GM10847 (cell line): ENCODE measurements around the gene GADD45B.

ENCODE experiments used
- POLR2A ChIP-seq: IDR thresholded peaks from 2 replicates; pipeline ENCODE4 v1.6.1; 2011; ENCODE audit not compliant: insufficient read length; ENCODE audit errors: extremely low read depth

Gene GADD45B

GRCh38 chr19:2491130-2491801, 15.3 kb downstream of the GADD45B start:
- TF ChIP-seq POLR2A = no peak

GRCh38 chr19:2492870-2493269, 16.9 kb downstream of the GADD45B start:
- no peak for TF ChIP-seq POLR2A

GRCh38 chr19:2494084-2494446, 18.1 kb downstream of the GADD45B start:
- no peak for TF ChIP-seq POLR2A

GRCh38 chr19:2494447-2495129, 18.7 kb downstream of the GADD45B start:
- no peak for TF ChIP-seq POLR2A

GRCh38 chr19:2495130-2495641, 19.3 kb downstream of the GADD45B start:
- TF ChIP-seq POLR2A = no peak

GRCh38 chr19:2495651-2496316, 19.9 kb downstream of the GADD45B start:
- no peak for TF ChIP-seq POLR2A

GRCh38 chr19:2497186-2497585, 21.3 kb downstream of the GADD45B start:
- TF ChIP-seq POLR2A = no peak

GRCh38 chr19:2500156-2500555, 24.2 kb downstream of the GADD45B start:
- TF ChIP-seq POLR2A = no peak

- no peak for TF ChIP-seq POLR2A
These were observed 24.9 kb downstream of the GADD45B start for GRCh38 chr19:2500841-2501261.

- TF ChIP-seq POLR2A = no peak
These were observed 27.7 kb downstream of the GADD45B start for GRCh38 chr19:2503521-2504109.

- no peak for TF ChIP-seq POLR2A
These were observed 31.2 kb downstream of the GADD45B start for GRCh38 chr19:2507109-2507508.

GRCh38 chr19:2509096-2509495, 33.2 kb downstream of the GADD45B start:
- no peak for TF ChIP-seq POLR2A

- no peak for TF ChIP-seq POLR2A
These were observed 35.6 kb downstream of the GADD45B start for GRCh38 chr19:2511570-2511969.

GRCh38 chr19:2511991-2512390, 36.1 kb downstream of the GADD45B start:
- TF ChIP-seq POLR2A = no peak

GRCh38 chr19:2512523-2513431, 36.9 kb downstream of the GADD45B start:
- no peak for TF ChIP-seq POLR2A
